HL-60/S4 (cell line): ENCODE measurements around the gene KDM3A.
"Not testable (repeated sequence)": the region's sequence is repeated elsewhere in the genome, so short reads cannot be mapped to it uniquely, and the experiment has no call there.

Experiments
- in situ Hi-C: fragments of 300-500 bp; cut with MboI; formaldehyde crosslinking; loops from 2 replicates; pipeline ENCODE4 v1.14.3; 2022; ENCODE audit warnings: low sequenced_read_pairs

Gene KDM3A

DNA sequence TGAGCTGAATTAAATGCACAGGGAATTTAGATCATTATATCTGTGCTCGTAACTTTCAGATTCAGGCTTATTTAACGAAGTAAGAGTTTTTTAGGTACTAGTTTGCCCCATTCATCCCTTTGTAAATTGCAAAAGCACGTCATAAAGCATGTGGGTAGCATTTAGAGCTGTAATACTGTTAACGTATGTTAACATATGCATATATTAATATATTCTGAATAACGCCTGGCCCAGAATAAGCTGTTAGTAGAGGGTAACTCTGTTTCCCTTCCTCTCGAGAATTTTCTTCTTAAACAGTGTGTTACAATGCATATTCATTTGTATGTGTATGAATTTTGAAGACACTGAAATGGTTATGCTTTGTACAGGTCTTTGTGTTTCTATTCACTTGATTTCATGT, 30.5 kb downstream of the KDM3A start:
- in situ Hi-C loops, result no loop called here

DNA sequence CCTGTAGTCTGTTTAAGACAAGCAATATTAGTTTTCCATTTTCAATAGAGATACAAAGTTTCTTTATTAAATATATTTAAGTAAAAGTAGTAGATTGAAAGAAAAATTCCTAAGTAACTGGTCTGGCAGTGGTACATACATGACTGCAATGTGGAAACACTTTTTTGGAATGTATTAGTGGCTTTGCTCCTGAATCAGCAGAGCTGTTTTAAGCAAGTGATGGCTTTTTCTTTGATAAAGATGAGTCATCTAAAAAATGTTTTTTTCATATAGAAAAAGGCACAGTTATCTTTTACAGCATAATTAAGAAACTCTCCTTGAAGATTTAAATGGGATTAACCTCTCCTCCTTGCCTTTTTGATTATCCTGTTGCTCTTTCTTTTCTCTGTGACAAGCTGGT, 34.9 kb downstream of the KDM3A start:
- in situ Hi-C loops, result no loop called here

DNA sequence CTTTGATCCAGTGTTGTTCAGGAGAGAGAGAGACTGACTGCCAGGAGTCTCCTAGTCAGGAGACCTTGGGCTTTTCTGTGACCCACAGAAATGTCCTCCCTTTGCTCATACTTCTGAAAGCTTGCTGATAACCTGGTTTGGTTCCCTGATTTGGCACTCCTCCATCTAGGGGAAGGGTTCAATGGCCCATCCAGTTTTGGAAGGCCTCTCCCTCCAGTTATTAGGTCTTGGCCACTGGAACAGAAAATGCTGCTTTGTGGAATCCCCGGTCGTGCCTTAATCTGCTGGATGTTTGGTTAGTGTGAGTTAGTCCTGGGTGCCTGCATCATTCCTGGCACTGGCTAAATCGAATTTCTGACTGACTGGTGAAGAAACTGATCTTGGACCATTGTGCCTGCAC, 35.7 kb downstream of the KDM3A start:
- in situ Hi-C loops, result no loop called here

DNA sequence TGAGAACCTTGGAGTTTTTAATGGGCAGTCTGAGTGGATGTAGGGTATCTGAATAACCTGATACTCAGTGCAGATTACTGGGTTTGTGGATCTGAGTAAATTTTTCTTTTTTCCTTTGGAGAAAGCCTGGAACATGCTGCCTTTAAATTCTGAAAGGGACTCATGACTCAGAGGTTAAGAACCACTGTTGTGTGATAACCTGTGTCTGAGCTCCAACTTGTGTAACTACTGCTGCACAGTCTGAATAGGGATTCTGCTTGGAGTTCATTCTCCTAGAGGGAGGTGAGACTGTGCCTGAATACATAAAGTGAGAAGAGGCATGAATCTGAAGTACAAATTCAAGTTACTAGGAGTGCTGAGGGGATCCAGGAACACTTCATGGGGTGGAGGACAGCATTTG, 36.2 kb downstream of the KDM3A start:
- in situ Hi-C loops, result no loop called here

DNA sequence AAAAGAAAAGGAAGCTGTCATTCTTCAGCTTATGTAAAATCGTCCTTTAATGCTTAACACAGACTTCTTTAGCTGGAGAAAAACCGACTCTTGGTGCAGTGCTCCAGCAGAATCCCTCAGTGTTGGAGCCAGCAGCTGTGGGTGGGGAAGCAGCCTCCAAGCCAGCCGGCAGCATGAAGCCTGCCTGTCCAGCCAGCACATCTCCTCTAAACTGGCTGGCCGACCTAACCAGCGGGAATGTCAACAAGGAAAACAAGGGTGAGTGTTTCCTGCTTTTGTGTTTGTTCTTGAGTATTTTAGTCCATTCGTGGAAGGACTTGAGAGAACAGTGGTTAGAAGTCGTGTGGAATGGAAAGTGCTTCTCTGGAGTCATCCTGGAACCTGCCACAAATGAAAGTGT, 38.9 kb downstream of the KDM3A start:
- in situ Hi-C loops, result no loop called here

DNA sequence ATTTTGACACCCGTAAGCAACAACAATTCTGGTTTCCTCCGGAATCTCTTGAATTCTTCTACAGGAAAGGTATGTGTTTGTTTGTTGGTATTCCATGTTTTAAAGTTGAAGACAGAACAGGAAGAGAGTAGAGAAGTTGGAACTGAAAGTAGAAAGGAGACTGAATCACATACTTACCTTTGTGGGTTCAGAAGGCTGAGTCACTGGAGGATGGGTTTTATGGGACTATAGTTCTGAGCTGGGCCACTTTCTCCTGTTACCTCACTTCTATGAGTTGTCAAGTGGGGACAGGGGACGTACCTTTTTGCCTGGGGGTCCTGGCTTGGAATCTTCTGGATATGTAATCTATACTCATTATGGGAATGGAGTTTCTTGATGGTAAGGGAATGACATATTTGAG, 40.9 kb downstream of the KDM3A start:
- in situ Hi-C loops, result no loop called here

DNA sequence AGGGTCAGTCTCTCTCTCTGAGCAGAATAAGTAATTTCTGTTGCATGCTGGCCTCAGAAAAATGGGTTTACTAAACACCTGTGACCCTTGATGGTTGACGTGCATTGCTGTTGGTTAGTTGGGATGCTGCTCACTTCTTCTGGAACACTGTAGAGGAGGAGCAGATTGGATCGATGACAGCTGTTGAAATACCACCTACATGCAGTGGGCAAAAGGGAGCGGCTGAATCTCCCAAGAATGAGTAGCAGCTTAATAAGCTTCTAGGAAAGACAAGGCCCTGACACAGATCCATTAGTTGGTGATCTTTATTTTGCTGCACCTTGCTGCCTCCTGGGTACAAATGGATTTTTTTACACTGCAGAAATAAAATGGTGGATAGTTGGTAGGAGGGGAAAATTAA, 43.2 kb downstream of the KDM3A start:
- in situ Hi-C loops, result no loop called here

DNA sequence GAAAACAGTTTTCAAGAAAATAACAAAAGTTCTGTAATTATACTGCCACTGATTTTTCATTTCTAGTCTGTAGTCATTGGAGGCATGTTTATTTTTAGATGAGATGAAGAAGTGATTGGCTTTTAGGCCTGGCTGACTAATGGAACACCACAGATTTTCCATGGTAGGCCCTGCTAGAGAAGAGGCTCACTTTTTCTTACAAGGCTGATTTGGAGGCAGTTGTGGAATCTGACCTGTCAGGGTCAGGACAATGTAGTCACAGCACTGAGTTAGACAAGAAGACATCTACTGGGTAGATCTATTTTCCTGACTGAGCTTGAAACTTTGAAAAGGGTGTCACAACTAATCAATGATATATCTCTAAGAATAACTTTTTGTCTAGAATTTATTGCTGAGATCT, 43.9 kb downstream of the KDM3A start:
- in situ Hi-C loops, result no loop called here

DNA sequence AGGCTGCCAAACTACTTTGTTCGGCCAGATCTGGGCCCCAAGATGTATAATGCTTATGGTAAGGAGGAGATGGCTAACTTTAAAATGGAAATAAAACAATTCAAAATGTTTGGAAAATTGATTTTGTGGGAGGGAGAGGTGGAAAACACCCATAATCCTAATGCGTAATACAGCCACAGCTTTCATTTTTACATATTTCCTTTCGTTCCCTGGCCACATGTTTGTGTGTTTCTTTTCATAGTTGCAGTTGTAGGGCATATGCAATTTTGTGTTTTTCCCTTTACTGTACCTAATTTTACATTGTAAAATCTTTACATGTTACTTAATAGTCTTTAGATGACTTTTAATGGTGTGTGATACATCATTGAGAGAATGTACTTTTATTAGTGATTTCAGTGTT, 44.6 kb downstream of the KDM3A start:
- in situ Hi-C loops, result no loop called here

DNA sequence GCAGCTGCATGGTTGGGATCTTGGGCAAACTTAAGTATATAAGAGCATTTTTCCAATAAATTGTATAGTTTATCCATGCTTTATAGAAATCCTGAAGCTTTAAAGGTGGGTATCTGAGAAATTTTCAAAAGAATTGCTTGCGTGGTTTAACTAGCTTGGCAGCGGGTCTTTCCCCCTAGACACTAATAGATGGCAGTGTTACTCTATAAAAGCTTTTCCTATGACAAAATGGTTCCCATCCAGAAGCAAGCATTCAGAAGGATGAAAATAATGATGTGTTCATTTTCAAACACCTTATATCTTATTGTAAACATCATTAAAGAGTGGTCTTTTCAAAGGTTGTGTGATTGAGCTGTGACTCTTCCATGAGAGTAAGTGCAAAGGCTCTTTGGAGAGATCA, 45.9 kb downstream of the KDM3A start:
- in situ Hi-C loops, result no loop called here

DNA sequence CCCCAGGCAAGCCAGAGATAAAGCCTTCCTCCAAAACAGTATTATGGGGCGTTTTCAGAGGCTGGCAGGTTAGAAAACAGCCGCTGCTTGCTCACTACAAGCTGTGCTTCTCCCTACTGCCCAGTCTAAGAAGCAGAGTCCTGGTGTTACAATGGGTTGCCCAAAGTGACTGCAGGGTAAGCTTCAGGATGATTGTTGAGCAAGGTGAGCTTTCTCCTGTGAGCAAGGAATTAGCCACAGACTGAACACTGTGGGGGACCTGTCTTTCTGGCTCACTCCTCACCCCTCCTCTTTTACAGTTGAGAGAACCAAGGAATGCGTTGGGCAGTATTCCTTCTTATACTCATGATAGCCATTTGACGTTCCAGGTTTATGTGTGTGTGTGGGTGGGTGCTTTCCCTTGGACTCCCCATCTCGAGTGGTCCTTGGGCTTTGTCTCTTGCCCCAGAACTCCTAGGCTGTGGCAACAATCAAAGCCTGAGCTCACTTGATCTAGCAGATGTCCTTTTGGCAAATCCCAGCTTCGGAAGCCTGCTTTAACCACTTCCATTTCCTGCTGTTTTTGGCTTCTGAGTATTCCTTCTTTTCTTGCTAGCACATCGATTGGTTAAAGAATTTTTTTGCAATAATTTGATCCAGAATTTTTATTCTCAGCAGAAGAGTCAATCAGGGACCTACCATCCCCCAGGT, 47.5 kb downstream of the KDM3A start:
- in situ Hi-C loops, result no loop called here

DNA sequence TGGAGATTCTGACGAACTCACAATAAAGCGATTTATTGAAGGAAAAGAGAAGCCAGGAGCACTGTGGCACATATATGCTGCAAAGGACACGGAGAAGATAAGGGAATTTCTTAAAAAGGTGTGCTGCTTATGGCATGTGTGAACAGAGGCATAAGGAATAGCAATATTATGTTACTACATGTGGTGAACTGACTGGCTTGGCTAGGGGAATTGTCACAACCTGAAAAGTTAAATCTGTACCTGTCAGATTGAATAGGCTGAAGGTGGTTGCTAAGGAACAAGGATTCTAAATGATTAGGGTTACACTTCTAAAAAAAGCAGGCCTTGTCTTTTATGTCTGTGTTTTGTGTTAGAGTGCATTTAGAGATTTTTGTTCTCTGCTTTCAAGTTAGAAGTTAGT, 48.4 kb downstream of the KDM3A start:
- in situ Hi-C loops, result no loop called here

DNA sequence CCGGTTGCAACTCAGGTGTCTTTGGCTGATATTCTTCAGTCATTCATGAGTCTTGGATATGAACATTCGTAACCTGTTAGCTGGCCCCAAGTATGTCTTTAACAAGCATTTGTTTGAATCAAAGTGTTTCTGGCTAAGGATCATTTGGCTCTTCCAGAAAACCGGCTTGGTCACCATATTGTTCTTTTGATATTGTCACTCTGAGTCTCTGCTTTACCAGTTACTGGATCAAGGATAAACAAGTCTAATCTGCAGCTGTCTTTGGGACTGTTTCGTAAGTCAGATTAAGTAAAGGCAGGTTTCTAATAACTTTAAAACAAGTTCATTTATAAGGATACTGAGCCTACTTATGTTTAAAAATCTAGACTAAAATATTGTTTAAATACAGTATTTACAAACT, 49.1 kb downstream of the KDM3A start:
- in situ Hi-C loops, result no loop called here

DNA sequence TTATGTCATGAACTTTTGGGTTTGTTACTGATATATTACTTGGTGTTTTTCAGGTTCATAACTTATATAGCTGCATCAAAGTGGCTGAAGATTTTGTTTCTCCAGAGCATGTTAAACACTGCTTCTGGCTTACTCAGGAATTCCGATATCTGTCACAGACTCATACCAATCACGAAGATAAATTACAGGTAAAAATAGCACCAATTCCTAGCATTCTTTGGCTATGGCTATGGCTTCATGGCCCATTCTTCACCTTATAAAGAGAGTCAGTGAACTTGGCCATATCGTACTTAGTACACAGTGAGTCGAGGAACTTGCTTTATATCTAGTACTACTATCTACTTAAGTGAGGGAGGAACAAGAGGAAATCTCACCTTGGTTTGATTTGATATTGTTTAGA, 49.9 kb downstream of the KDM3A start:
- in situ Hi-C loops, result no loop called here

DNA sequence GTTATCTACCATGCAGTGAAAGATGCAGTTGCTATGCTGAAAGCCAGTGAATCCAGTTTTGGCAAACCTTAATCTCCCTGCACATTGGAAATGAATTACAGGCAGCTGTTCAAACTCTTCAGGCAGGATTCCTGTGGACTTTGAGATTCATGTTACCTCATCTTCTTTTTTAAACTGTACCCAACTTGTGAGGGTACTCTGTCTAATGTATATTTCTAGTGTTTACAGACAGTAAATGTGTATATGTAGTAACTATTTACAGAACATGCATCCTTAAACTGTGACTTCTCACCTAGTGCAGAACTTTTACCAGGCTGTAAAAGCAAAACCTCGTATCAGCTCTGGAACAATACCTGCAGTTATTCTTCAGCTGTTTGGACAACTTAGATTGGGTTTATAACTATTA, 50.9 kb downstream of the KDM3A start:
- in situ Hi-C loops, result no loop called here

DNA sequence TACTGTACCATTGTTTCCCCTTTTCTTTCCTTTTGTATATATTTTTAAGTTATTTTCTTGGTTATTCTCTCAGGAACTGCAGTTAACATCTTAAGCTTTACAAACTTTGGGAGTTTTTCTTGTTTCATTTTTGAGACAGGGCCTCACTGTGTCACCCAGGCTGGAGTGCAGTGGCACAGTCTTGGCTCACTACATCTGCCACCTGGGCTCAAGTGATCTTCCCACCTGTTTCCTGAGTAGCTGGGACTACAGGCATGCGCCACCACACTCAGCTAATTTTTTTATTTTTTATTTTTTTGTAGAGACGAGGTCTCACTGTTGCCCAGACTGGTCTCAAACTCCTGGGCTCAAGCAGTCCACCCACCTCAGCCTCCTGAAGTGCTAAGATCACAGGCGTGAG, 55.2 kb downstream of the KDM3A start:
- in situ Hi-C loops, result not testable (repeated sequence)

DNA sequence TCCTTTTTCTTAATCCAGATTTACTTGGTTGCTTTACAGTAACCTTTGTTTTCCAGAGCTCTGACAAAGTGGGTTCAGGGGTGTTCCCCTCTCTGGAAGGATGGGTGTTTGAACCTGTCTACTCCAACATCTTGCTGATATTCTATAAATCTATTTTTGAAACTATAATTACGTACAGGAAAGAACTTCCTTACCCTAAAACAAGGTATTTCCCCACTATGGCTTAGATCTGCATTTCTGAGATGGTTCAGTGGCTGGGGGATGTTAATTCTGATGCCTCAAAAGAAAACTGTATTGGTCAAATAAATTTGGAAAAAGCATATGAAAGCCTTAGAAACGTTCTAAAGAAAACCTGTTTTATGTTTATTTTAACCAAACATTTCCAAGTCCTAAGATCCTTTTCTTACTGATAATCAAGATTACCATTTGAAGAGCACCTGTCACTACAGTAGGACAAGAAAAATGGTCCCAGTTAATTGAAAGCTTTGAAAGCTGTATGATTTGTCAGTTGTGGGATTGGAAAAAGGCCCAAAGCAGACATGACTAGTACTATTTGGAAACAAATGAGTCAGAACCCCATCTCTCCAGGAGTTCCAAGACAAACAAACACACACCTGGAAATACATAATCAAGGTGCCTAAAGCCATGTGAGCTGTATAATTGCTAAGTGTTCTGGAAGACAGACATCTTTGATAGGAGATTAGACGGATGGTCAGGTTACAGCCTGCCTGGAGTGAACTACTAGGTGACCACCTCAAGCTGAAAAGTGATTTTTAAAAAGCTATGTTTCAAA, 57.5 kb downstream of the KDM3A start:
- in situ Hi-C loops, result no loop called here

DNA sequence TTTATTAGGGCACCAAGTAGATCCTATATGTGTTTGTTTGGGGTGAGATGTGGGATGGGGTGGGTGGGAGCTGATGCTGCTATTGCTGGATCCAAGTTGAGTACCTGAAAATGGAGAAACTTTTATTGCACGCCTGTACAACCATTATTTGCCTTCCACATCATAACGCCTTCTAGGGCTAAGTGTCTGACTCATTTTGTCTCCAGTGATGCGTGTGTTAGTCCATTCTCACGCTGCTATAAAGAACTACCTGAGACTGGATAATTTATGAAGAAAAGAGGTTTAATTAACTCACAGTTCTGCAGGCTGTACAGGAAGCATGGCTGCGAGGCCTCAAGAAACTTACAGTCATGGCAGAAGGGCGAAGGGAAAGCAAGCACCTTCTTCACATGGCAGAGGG, 58.2 kb downstream of the KDM3A start:
- in situ Hi-C loops, result no loop called here

DNA sequence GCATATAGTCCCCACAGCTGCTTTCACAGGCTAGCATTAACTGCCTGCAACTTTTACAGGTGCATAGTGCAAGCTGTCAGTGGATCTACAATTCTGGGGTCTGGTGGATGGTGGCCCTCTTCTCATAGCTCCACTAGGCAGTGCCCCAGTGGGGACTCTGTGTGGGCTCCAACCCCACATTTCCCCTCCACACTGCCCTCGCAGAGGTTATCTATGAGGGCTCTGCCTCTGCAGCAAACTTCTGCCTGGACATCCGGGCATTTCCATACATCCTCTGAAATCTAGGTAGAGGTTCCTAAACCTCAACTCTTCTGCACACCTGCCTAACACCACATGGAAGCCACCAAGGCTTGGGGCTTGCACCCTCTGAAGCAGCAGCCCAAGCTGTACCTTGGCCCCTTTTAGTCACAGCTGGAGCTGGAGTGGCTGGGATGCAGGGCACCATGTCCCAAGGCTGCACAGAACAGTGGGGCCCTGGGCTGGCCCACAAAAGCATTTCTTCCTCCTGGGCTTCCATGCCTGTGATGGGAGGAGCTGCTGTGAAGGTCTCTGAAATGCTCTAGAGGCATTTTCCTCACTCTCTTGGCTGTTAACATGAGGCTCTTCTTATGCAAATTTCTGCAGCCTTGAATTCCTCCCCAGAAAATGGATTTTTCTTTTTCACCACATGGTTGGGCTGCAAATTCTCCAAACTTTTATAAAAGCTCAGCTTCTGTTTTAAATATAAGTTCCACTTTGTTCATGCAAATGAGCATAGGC, 59.3 kb downstream of the KDM3A start:
- in situ Hi-C loops, result no loop called here

DNA sequence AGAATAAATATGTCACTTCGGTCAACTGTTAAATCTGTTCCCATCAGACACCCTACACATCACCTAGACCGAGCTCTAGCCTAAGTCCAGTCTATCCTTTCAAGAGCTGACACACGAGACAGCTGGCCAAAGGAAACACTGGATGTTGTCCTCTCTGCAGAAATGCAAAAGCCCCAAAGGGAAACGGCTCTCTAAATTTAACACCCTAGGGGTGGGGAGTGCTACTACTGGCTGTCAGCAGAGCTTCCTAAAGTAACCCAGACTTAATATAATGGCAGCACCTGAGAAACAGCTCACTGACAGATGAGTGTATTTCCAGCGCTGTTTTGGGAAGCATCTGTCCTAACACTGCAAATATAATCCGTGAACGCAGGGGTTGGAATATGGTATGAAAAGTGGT, 66.4 kb downstream of the KDM3A start:
- in situ Hi-C loops, result no loop called here

DNA sequence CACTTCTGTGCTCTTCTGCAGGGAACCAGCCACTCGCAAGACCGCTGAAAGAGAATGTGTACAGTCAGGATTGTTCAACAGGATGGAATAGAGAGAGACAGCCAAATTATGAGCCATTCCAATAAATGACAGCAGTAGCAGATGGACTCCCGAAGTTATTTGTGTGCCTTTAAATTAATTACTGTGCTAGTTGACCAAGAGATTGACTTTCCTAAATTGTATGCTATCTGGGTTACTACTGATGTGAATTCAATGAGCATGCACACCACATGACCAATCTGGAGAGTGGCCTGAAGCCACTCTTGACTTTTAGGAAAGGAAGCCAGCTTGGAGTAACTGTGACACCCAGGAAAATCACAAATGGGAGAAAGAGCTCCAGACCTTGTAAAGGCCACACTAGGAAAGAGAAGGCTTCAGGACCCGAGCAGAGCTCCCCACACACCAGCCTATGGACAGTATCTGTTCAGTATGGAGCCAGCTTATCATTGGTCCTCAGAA, 69.3 kb downstream of the KDM3A start:
- in situ Hi-C loops, result no loop called here

DNA sequence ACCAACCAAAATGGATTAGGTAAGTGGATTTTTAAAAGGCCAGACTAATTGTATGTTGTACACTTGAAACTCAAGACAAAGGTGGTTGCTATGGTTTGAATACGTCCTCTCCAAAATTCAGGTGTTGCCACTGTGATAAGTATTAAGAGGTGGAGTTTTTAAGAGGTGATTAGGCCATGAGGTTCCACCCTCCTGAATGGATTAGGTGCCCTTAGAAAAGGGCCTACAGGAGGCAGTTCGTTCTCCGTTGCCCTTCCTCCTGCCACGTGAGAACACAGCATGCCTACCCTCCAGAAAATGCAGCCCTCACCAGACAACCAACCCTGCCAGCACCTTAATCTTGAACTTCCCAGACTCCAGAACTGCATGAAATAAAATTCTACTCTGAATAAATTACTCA, 70.9 kb downstream of the KDM3A start:
- in situ Hi-C loops, result no loop called here
